Measurements from ENCODE around the gene PAWR.
"Not testable (repeated sequence)": the region's sequence is repeated elsewhere in the genome, so short reads cannot be mapped to it uniquely, and the experiment has no call there.

Gene PAWR

DNA sequence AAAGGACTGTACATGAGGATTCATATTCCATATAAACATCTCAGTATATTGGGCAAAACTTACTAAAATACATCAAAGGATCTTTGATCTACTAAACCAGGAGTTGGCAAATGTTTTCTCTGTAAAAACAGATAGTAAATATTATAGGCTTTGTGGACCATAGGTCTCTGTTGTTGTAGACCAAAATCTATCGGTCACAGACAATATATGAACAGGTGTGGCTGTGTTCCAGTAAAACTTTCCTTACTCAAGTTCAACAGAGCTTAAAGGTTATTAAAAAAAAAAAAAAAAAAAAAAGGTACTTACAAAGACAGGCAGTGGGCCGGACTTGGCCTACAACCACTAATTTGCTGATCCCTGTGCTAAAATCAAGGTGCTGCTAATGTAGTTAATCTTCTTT lies 40.3 kb downstream of the PAWR start:
- Histone ChIP-seq H3K27me3 (peaks cover 24% of the 10 kb centered on the region), H3K4me3 (ENCODE audit: low read depth, low read length) (no peak overlapping the region), H3K4me1 (no peaks in the 10 kb centered on the region), H3K9me3 (no peaks in the 10 kb centered on the region), H3K36me3 (no peaks in the 10 kb centered on the region)
- no peak for TF ChIP-seq CTCF (IDR thresholded peaks at IDR 0.05; ENCODE audit: low read depth, low read length)
- no peak for DNase-seq

- no peak for TF ChIP-seq CTCF (IDR thresholded peaks at IDR 0.05; ENCODE audit: low read depth, low read length)
- no peak for DNase-seq
- Histone ChIP-seq H3K4me3 (ENCODE audit: low read depth, low read length) (no peak overlapping the region), H3K27me3 (peaks cover 21% of the 10 kb centered on the region), H3K36me3 (no peaks in the 10 kb centered on the region), H3K9me3 (no peaks in the 10 kb centered on the region), H3K4me1 (no peaks in the 10 kb centered on the region)
Measured at GRCh38 chr12:79648881-79649280, 41.9 kb downstream of the PAWR start.

DNA sequence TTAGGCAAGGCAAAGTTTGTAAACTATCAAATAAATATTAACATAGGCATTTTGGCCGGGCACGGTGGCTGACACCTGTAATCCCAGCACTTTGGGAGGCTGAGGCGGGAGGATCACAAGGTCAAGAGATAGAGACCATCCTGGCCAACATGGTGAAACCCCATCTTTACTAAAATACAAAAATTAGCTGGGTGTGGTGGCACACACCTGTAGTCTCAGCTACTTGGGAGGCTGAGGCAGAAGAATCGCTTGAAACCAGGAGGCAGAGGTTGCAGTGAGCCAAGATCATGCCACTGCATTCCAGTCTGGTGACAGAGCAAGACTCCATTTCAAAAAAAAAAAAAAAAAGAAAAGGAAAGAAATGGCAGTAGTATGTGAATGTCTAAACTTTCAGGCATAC lies 43.9 kb downstream of the PAWR start:
- not testable (repeated sequence) for H3K4me3 ChIP-seq (ENCODE audit: low read depth, low read length); H3K9me3 ChIP-seq; DNase-seq; H3K36me3 ChIP-seq; H3K4me1 ChIP-seq
- peaks cover 11% of the 10 kb centered on the region for H3K27me3 ChIP-seq

DNA sequence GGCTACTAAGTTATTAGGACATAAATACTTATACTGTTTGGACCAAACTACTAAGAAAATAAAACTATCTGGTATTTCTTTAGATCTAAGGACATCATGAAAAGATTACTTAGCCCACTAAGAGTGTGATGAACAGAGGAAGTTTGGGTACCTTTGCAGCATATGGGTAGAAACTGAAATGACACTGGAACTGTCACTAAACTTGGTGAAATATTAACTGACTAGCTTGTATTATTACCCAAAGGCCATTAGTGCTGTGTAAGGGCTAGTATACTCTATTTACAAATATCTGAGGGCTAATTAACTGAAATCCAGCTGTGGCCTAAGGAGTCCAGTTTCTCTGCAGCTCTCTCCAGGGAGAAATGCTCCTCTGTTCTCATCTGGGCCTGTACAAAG lies 45.5 kb downstream of the PAWR start:
- Histone ChIP-seq H3K27me3 (peaks cover 11% of the 10 kb centered on the region), H3K36me3 (no peaks in the 10 kb centered on the region), H3K9me3 (no peaks in the 10 kb centered on the region), H3K4me3 (ENCODE audit: low read depth, low read length) (no peak overlapping the region), H3K4me1 (no peaks in the 10 kb centered on the region)
- TF ChIP-seq CTCF (IDR thresholded peaks at IDR 0.05; ENCODE audit: low read depth, low read length), result no peak
- DNase-seq, result no peak

- no peak overlapping the region for H3K4me3 ChIP-seq (ENCODE audit: low read depth, low read length)
- H3K36me3 ChIP-seq, result no peaks in the 10 kb centered on the region
- no peaks in the 10 kb centered on the region for H3K9me3 ChIP-seq
- H3K27me3 ChIP-seq, result peaks cover 11% of the 10 kb centered on the region
- no peak for TF ChIP-seq CTCF (IDR thresholded peaks at IDR 0.05; ENCODE audit: low read depth, low read length)
- no peaks in the 10 kb centered on the region for H3K4me1 ChIP-seq
- DNase-seq, result no peak
Measured at GRCh38 chr12:79644274-79645234, 46.2 kb downstream of the PAWR start.

DNA sequence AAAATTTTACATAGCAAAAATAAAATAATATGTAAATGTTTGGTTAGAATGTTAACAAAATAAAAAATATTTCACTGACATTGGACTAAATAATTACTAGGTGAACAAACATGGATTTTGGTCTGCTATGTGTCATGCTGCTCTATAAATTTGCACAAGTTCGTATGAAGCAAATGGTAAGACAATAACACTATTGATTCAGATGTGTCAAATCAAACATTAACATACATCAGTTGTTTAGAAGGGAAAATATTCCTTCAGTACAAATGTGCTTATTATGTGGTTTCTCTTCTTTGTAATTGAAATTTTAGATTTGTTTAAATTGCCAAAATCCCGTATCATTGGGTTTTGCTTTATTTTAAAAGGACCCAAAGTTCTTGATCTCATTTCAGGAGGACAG lies 46.9 kb downstream of the PAWR start:
- no peak for TF ChIP-seq CTCF (IDR thresholded peaks at IDR 0.05; ENCODE audit: low read depth, low read length)
- H3K4me1 ChIP-seq, result no peaks in the 10 kb centered on the region

More for the DNA sequence above, 46.9 kb downstream of the PAWR start:
- Histone ChIP-seq H3K36me3 (no peaks in the 10 kb centered on the region), H3K4me3 (ENCODE audit: low read depth, low read length) (no peak overlapping the region), H3K27me3 (peaks cover 11% of the 10 kb centered on the region), H3K9me3 (no peaks in the 10 kb centered on the region)
- no peak for DNase-seq
